Measurements from ENCODE around the gene PAQR6. TPM values are rescaled to one million over a fixed set of nuclear protein-coding genes. Genes with fewer than 3 reads are reported as not detected.

Gene PAQR6
- total RNA-seq, 4 donors from 2014 or later = 4.5 to 18.5 (median 7.2) TPM

DNA sequence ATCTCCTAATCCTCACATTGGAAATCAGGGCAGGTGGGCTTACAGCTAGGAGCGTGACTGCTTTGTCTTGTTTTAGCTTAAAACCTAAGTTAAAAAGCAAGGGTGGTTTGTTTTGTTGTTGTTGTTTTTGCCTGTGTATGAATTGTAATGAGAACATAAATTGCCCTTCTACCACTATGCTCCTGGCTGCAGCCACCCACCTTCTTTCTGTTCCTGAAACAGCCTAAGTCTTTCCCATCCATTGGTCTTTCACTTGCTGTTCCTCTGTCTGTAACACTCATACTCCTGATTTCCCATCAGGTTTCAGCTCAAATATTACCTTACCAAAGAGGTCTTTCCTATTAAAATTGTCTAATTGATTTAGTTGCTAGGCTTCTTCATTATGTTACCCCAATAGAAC lies 35.7 kb upstream of the PAQR6 start:
- peaks cover 43% of the 10 kb centered on the region for H3K4me1 ChIP-seq
- DNase-seq (ENCODE audit: low spot score in 2 of 2) = no peak
- peak overlapping the region; percentile 86 for H3K4me3 ChIP-seq
- no peaks in the 10 kb centered on the region for H3K27me3 ChIP-seq
- no peaks in the 10 kb centered on the region for H3K9me3 ChIP-seq
- 77% methylated on average over 1 of the region's 1 CpG for WGBS
- TF ChIP-seq EP300 (IDR thresholded peaks at IDR 0.05) (no peak), POLR2A (IDR thresholded peaks at IDR 0.05) (no peak), POLR2AphosphoS5 (IDR thresholded peaks at IDR 0.05) (no peak)
- TF ChIP-seq, protein P1, sequence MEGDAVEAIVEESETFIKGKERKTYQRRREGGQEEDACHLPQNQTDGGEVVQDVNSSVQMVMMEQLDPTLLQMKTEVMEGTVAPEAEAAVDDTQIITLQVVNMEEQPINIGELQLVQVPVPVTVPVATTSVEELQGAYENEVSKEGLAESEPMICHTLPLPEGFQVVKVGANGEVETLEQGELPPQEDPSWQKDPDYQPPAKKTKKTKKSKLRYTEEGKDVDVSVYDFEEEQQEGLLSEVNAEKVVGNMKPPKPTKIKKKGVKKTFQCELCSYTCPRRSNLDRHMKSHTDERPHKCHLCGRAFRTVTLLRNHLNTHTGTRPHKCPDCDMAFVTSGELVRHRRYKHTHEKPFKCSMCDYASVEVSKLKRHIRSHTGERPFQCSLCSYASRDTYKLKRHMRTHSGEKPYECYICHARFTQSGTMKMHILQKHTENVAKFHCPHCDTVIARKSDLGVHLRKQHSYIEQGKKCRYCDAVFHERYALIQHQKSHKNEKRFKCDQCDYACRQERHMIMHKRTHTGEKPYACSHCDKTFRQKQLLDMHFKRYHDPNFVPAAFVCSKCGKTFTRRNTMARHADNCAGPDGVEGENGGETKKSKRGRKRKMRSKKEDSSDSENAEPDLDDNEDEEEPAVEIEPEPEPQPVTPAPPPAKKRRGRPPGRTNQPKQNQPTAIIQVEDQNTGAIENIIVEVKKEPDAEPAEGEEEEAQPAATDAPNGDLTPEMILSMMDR (IDR thresholded peaks at IDR 0.05) = no peak
- H3K36me3 ChIP-seq = peaks cover 21% of the 10 kb centered on the region
- H3K27ac ChIP-seq = peak overlapping the region; percentile 94

DNA sequence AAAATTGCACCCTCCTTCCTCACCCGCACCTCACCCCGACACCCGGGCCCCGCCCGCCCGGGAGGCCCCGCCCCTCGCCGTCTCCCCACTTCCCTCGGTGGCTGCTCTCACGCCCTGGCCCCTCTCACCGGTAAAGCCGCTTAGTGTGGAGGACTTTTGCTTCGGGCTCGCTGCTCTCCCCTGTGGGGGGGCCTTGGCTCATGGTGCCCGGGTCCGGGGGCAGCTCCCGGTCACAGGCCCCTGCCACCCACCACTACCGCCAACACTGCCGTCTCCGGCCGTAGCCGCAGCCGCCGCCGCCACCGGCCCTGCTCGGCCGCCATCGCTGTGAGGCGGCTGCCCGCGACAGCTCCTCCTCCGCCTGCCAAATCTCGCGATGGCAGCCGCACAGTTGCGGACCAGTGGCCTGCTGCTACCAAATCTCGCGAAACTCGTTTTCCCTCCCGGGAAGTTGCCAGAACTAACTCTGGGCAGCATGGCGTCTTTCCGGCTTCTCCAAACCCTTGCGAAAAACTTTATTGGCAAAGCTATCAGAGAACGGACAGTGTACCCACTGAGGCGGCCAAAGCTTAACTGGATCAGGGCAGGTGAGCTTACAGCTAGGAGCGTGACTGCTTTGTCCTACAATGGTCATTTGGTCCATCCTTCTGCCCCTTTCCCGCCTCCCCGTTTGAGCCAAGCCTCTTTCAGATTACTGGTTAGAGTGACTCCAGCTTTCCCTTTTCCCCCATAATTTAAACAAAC lies 34.8 kb upstream of the PAQR6 start, which contains the start of gene SMG5:
SMG5 (minus strand) TSS at position 347 of the 744 bp plus-strand sequence; CDS start at position 202, 145 bp downstream.
- peak; percentile 97 for DNase-seq (ENCODE audit: low spot score in 2 of 2)
- Histone ChIP-seq H3K4me3 (peak within 1 kb of the TSS; percentile 86), H3K36me3 (peaks cover 28% of the 10 kb centered on the region), H3K9me3 (no peaks in the 10 kb centered on the region), H3K27ac (peak within 1 kb of the TSS; percentile 94), H3K4me1 (peaks cover 43% of the 10 kb centered on the region), H3K27me3 (no peaks in the 10 kb centered on the region)
- WGBS = 0% methylated on average over 22 of the region's 50 CpGs
- TF ChIP-seq, protein P1 (IDR thresholded peaks at IDR 0.05) = no peak
- TF ChIP-seq POLR2A (IDR thresholded peaks at IDR 0.05) (peak; percentile 79 to 89), POLR2AphosphoS5 (IDR thresholded peaks at IDR 0.05) (peak; percentile 57 to 94 (median 81))

DNA sequence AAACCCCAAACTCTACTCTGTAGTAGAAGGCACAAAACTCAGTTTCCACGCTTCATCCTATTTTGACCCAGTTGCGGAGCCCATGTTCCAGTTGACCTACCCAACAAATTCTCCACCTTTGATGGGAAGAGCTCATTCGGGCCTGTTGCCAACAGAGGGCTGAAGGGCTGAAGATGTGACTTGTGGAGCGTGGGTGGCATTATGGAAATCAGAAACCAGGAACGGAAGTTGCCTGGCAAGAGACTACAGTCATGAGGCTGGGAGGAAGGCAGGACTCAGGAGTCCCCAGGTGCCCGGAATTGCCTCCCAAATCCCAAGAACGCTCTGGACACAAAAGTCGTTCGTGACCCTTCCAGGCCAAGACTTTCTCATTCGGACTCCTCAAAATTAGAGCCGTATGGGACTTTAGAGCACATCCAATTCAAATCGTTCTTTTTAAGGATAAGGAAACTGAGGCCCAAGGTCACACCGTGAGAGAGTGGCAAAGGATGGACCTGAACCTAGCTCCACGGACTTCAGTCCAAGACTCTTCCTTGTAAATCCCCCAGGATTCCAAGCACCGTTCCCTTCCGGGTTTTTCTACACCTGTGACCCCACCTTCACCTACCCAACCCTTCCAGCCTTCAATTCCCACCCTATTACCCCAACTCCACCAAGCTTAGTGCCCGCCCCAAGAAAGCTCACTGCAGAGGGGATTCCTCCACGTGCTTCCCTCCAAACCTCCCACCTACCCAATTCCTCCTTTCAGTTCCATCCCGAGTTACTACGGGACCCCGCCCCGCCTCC lies 34.0 kb upstream of the PAQR6 start:
- WGBS = 8% methylated on average over 22 of the region's 22 CpGs
- H3K27me3 ChIP-seq = no peaks in the 10 kb centered on the region
- peak overlapping the region; percentile 86 for H3K4me3 ChIP-seq
- no peaks in the 10 kb centered on the region for H3K9me3 ChIP-seq
- peaks cover 34% of the 10 kb centered on the region for H3K36me3 ChIP-seq
- TF ChIP-seq POLR2A (IDR thresholded peaks at IDR 0.05) (no peak), POLR2AphosphoS5 (IDR thresholded peaks at IDR 0.05) (no peak), EP300 (IDR thresholded peaks at IDR 0.05) (no peak)
- TF ChIP-seq, protein P1 (IDR thresholded peaks at IDR 0.05) = no peak
- no peak for DNase-seq (ENCODE audit: low spot score in 2 of 2)
- peaks cover 43% of the 10 kb centered on the region for H3K4me1 ChIP-seq
- H3K27ac ChIP-seq = peak overlapping the region; percentile 94

DNA sequence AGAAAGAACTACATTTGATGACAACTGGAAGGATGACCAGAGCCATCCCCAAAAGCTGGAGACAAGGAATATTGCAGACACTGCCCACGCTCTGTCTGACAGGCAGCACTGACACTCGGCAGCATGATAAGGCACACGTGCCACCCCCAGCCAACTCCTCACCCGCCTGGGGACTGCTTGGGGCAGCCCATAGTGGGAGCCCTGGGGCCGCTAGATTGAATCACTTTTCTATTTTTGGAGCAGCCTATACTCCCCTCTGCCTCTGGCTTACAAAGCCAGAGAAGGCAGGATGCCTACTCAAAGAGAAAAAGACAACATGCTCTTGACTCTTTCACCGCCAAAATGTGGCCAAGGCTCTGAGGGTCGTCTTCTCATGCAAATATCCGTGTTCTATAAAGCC lies 33.4 kb upstream of the PAQR6 start:
- TF ChIP-seq, protein P1 (IDR thresholded peaks at IDR 0.05) = no peak
- TF ChIP-seq POLR2A (IDR thresholded peaks at IDR 0.05) = no peak
- no peak for TF ChIP-seq EP300 (IDR thresholded peaks at IDR 0.05)
- TF ChIP-seq POLR2AphosphoS5 (IDR thresholded peaks at IDR 0.05) = no peak
- Histone ChIP-seq H3K4me1 (peaks cover 43% of the 10 kb centered on the region), H3K4me3 (peak overlapping the region; percentile 86), H3K36me3 (peaks cover 36% of the 10 kb centered on the region), H3K27me3 (no peaks in the 10 kb centered on the region), H3K9me3 (no peaks in the 10 kb centered on the region), H3K27ac (no peak overlapping the region)
- 18% methylated on average over 8 of the region's 8 CpGs for WGBS
- DNase-seq (ENCODE audit: low spot score in 2 of 2) = no peak

DNA sequence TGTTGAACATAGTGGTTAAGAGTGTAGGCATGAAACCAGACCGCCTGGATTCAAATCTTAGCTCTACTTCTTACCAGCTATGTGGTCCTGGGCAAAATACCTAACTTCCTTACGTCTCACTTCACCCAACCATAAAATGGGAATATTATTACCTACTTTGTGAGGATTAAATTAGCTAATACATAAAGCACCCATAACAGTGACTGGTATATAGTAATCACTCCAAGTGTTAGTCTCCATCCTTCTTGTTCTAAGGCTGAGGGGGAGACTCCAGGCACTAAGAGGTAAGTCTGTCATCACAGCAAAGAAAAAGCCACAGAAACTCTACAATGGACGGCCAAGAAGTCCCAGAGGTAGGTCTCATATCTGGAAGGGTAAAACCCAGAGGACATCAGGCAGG lies 32.0 kb upstream of the PAQR6 start:
- WGBS = 89% methylated on average over 3 of the region's 3 CpGs
- H3K4me1 ChIP-seq = peaks cover 28% of the 10 kb centered on the region
- TF ChIP-seq, protein P1 (IDR thresholded peaks at IDR 0.05) = no peak
- no peak for TF ChIP-seq POLR2AphosphoS5 (IDR thresholded peaks at IDR 0.05)
- no peak for TF ChIP-seq EP300 (IDR thresholded peaks at IDR 0.05)
- no peak for TF ChIP-seq POLR2A (IDR thresholded peaks at IDR 0.05)
- H3K36me3 ChIP-seq = peaks cover 40% of the 10 kb centered on the region
- no peak overlapping the region for H3K27ac ChIP-seq
- no peaks in the 10 kb centered on the region for H3K9me3 ChIP-seq
- DNase-seq (ENCODE audit: low spot score in 2 of 2) = no peak
- H3K4me3 ChIP-seq = no peak overlapping the region
- no peaks in the 10 kb centered on the region for H3K27me3 ChIP-seq
